ENCODE data around the gene NECTIN4. TPM values are rescaled to one million over a fixed set of nuclear protein-coding genes. Genes with fewer than 3 reads are reported as not detected.
A peak's percentile ranks its signal among the peaks of the same experiment; 100 is the strongest.

Gene NECTIN4
- total and polyA plus RNA-seq, 2 of the 13 experiments (the other 11 are each of a cell fraction or from before 2014, with no cell fraction given) = 5.9 to 12.4 TPM

DNA sequence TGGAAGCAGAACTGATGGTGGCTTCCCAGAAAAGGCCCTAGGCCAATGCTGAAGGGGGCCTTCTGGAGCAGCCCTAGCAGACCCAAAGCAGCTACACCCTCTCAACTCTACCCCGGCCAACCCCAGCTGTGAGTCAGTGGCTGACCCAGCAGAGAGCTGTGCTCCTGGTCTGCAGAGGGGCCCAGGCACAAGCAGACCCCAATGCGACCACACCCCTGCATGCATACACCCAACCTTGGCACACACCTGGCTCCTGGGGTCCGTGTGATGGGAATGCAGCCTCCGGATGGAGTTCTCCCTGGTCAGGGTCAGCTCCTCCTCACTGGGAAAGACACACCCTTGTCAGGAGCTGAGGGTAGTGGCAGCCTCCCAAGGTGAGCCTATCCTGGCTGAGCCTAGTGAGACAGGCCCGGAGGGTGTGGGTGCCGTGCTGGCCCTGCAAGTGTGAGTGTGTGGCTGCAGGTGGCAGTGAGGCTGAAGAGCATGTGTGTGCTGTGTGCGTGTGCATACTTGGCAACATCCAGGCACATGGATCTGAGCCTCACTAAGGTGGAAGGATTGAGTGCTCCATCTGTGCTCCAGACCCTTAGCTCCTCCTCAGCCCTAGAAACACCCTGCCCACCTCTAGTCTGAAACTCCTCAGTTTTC lies 15.8 kb downstream of the NECTIN4 start:
- in situ Hi-C loops (cut with HindIII; ENCODE audit: extremely low pct_ligation_motif_present, low pct_unique_long_range_greater_than_20kb) (no loop called here), intact Hi-C loops (cut with micrococcal nuclease; ENCODE audit: unreplicated experiment) (no loop called here)
- Histone ChIP-seq H3K4me3 (replicated peaks in 1 of 3; ENCODE audit: insufficient read depth in 1 of 3, low read depth in 2 of 3, low read length in 3 of 3) (peak overlapping the region; percentile 62 to 75 (median 64)), H3K27ac (ENCODE audit: extremely low read length, insufficient read depth, low read length) (peak overlapping the region; percentile 40), H3K9me3 (ENCODE audit: low read length) (no peaks in the 10 kb centered on the region), H3K27me3 (ENCODE audit: control insufficient read depth in 1 of 2, insufficient read depth in 2 of 2, low read length in 2 of 2) (no peaks in the 10 kb centered on the region), H3K9ac (ENCODE audit: insufficient read depth, low read depth, low read length) (peak overlapping the region; percentile 70), H4K20me1 (ENCODE audit: insufficient read depth, low read length) (no peaks in the 10 kb centered on the region), H3K36me3 (replicated peaks in 1 of 2; ENCODE audit: control insufficient read depth in 1 of 2, insufficient read depth in 2 of 2, low read length in 2 of 2) (no peaks in the 10 kb centered on the region), H3K4me2 (ENCODE audit: low read depth, low read length) (peak overlapping the region; percentile 96), H3K4me1 (ENCODE audit: insufficient read depth, low read length) (peaks cover 41% of the 10 kb centered on the region), H3K79me2 (ENCODE audit: insufficient read depth, low read length) (no peaks in the 10 kb centered on the region), H2AFZ (ENCODE audit: low read length) (no peak overlapping the region)
- ChIA-PET POLR2A (interaction anchor here (0.6 to 3.8 kb wide), 5 partner anchors 28 to 59 kb away, joined by 3 to 21 read pairs (median 6); partner anchors contain the start of genes DEDD, F11R, NIT1 and PFDN2), CTCF (ENCODE audit: low intra/inter-chr PET ratio, low total read pairs) (interaction anchor here (4.5 kb wide), 1 partner anchor 24 kb away, joined by 50 read pairs; the partner anchor contains the start of gene KLHDC9)
- no TSS peak for BruUV-seq (replicated peaks)
- peak; percentile 32 for FAIRE-seq
- ATAC-seq = peak; percentile 83
- WGBS (ENCODE audit: low lambda C conversion rate) = no CpG with 5 or more reads among the region's 7 CpGs
- DNase-seq (ENCODE audit: low spot score) = peak; percentile 50
- TF ChIP-seq, protein P1, sequence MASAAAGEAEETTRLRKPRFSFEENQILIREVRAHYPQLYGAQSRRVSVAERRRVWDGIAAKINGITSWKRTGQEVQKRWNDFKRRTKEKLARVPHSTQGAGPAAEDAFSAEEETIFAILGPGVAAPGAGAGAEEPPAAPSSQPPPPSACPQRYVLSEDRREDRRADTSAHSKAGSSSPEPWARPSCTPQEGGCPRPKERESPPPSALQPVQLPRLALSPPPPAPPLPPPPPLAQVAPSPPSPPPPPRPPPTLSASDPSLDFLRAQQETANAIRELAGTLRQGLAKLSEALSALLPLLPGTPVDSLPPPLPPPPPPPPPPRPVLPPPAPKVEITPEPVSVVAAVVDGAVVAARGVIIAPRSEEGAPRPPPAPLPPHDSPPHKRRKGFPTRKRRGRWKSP (CRISPR knock-in tag; IDR thresholded peaks at IDR 0.05) = no peak
- TF ChIP-seq, protein P2, sequence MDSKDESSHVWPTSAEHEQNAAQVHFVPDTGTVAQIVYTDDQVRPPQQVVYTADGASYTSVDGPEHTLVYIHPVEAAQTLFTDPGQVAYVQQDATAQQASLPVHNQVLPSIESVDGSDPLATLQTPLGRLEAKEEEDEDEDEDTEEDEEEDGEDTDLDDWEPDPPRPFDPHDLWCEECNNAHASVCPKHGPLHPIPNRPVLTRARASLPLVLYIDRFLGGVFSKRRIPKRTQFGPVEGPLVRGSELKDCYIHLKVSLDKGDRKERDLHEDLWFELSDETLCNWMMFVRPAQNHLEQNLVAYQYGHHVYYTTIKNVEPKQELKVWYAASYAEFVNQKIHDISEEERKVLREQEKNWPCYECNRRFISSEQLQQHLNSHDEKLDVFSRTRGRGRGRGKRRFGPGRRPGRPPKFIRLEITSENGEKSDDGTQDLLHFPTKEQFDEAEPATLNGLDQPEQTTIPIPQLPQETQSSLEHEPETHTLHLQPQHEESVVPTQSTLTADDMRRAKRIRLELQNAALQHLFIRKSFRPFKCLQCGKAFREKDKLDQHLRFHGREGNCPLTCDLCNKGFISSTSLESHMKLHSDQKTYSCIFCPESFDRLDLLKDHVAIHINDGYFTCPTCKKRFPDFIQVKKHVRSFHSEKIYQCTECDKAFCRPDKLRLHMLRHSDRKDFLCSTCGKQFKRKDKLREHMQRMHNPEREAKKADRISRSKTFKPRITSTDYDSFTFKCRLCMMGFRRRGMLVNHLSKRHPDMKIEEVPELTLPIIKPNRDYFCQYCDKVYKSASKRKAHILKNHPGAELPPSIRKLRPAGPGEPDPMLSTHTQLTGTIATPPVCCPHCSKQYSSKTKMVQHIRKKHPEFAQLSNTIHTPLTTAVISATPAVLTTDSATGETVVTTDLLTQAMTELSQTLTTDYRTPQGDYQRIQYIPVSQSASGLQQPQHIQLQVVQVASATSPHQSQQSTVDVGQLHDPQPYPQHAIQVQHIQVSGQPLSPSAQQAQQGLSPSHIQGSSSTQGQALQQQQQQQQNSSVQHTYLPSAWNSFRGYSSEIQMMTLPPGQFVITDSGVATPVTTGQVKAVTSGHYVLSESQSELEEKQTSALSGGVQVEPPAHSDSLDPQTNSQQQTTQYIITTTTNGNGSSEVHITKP (CRISPR knock-in tag; IDR thresholded peaks at IDR 0.05; ENCODE audit: low read depth) = no peak
- TF ChIP-seq CBFB (CRISPR knock-in tag; IDR thresholded peaks at IDR 0.05) (no peak), ZFX (CRISPR knock-in tag; IDR thresholded peaks at IDR 0.05; ENCODE audit: low read depth) (peak; percentile 52), ZIK1 (CRISPR knock-in tag; IDR thresholded peaks at IDR 0.05; ENCODE audit: borderline replicate concordance, low read depth) (no peak), ZNF547 (CRISPR knock-in tag; IDR thresholded peaks at IDR 0.05) (no peak), FOSL2 (CRISPR knock-in tag; IDR thresholded peaks at IDR 0.05) (no peak), ZNF577 (CRISPR knock-in tag; IDR thresholded peaks at IDR 0.05; ENCODE audit: borderline replicate concordance, low read depth) (no peak)
- TF ChIP-seq, protein P3, sequence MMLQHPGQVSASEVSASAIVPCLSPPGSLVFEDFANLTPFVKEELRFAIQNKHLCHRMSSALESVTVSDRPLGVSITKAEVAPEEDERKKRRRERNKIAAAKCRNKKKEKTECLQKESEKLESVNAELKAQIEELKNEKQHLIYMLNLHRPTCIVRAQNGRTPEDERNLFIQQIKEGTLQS (CRISPR knock-in tag; IDR thresholded peaks at IDR 0.05) = no peak
- TF ChIP-seq, protein P4, sequence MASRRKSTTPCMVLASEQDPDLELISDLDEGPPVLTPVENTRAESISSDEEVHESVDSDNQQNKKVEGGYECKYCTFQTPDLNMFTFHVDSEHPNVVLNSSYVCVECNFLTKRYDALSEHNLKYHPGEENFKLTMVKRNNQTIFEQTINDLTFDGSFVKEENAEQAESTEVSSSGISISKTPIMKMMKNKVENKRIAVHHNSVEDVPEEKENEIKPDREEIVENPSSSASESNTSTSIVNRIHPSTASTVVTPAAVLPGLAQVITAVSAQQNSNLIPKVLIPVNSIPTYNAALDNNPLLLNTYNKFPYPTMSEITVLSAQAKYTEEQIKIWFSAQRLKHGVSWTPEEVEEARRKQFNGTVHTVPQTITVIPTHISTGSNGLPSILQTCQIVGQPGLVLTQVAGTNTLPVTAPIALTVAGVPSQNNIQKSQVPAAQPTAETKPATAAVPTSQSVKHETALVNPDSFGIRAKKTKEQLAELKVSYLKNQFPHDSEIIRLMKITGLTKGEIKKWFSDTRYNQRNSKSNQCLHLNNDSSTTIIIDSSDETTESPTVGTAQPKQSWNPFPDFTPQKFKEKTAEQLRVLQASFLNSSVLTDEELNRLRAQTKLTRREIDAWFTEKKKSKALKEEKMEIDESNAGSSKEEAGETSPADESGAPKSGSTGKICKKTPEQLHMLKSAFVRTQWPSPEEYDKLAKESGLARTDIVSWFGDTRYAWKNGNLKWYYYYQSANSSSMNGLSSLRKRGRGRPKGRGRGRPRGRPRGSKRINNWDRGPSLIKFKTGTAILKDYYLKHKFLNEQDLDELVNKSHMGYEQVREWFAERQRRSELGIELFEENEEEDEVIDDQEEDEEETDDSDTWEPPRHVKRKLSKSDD (CRISPR knock-in tag; IDR thresholded peaks at IDR 0.05; ENCODE audit: low read depth) = 0 out of 2 replicates have a peak, but pooled peaks have one; percentile 11
- TF ChIP-seq, protein P5, sequence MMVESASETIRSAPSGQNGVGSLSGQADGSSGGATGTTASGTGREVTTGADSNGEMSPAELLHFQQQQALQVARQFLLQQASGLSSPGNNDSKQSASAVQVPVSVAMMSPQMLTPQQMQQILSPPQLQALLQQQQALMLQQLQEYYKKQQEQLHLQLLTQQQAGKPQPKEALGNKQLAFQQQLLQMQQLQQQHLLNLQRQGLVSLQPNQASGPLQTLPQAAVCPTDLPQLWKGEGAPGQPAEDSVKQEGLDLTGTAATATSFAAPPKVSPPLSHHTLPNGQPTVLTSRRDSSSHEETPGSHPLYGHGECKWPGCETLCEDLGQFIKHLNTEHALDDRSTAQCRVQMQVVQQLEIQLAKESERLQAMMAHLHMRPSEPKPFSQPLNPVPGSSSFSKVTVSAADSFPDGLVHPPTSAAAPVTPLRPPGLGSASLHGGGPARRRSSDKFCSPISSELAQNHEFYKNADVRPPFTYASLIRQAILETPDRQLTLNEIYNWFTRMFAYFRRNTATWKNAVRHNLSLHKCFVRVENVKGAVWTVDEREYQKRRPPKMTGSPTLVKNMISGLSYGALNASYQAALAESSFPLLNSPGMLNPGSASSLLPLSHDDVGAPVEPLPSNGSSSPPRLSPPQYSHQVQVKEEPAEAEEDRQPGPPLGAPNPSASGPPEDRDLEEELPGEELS (CRISPR knock-in tag; IDR thresholded peaks at IDR 0.05) = no peak
- TF ChIP-seq, protein P6, sequence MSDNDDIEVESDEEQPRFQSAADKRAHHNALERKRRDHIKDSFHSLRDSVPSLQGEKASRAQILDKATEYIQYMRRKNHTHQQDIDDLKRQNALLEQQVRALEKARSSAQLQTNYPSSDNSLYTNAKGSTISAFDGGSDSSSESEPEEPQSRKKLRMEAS (IDR thresholded peaks at IDR 0.05) = peak; percentile 68

All from HepG2 (cell line).